ENCODE data around the gene OSBPL5.

The OSBPL5 gene

DNA sequence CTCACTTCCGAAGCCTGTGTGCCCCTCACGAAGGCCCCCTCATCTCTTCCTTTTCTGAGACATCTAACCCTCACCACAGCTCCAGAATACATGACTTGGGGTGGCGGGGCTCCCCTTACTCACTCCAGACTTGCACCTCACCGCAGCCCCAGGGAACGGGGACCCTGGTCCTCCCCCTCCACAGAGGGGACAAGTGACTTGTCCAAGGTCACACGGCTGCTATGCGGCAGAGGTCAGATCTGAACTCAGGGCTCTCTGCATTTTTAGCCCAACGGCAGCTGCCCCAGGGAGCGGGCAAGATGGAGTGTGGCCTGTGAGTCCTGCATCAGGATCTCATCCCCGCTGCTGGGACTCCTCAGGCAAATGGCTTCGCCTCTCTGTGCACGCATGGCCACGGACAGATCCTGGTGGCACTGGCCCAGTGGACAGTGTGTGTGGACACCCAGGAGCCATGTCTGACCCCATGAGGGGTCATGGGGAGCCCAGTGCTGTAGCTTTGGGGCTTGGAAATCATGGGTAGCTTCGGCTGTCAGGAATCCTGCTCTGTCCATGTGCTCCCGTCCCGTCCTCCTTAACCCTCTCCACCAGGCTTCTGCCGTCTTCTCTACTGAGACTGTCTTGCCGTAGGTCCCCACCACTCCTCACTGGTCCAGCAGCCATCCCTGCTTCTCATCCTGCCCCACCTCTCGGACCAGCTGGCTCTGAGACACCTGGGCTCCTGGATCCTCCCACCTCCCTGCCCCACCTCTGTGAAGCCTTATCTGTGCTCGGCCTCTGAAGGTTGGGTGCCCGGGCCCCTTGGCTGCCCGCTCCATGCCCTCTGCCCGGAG lies 59.9 kb downstream of the OSBPL5 start:
- Histone ChIP-seq H3K4me1 (ENCODE audit: control insufficient read depth, insufficient read depth, low read length) (peaks cover 1% of the 10 kb centered on the region; the same call in 1 of the 2 replicates), H3K4me3 (ENCODE audit: low read length) (no peak overlapping the region), H3K27ac (ENCODE audit: low read length) (no peak overlapping the region), H3K36me3 (ENCODE audit: control insufficient read depth, insufficient read depth, low read length) (no peaks in the 10 kb centered on the region), H3K27me3 (ENCODE audit: control insufficient read depth, insufficient read depth, low read length) (no peaks in the 10 kb centered on the region), H3K9me3 (ENCODE audit: control insufficient read depth, insufficient read depth, low read length) (no peaks in the 10 kb centered on the region)
- DNase-seq (ENCODE audit: low read depth, low spot score): no peak
- no CpG with 5 or more reads among the region's 23 CpGs for WGBS (ENCODE audit: insufficient coverage, insufficient read length)

DNA sequence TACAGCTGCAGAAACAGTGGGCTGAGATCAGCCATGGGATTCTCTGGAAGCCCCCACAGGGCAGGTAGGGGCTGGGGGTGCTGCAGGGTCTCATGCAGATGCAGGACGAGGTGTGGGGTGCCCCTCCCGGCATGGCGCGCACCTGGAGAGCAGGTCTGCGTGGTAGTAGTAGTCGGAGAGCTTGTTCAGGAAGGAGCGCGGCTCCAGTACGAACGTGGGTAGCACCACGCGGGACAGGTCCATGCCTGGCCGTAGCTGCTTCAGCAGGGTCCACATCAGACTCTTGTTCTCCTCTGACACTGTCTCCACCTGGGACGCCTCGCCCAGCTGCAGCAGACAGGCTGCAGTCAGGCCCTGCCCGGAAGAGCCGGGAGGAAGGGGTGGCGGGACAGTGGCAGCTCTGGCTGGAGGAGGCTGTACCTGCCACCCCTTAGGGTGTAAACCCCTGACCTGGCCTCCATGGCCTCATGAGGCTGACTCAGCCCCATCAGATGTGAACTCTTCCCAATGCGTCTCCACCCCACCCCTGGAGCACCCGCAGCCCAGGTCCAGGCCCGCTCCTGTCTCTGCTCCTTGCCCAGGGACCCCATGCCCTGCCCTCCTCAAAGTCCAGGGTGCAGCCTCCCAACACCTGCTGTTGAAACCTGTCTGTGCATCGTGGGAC lies 60.9 kb downstream of the OSBPL5 start:
- no peaks in the 10 kb centered on the region for H3K27me3 ChIP-seq (ENCODE audit: control insufficient read depth, insufficient read depth, low read length)
- H3K4me1 ChIP-seq (ENCODE audit: control insufficient read depth, insufficient read depth, low read length): peaks cover 1% of the 10 kb centered on the region; the same call in 1 of the 2 replicates
- DNase-seq (ENCODE audit: low read depth, low spot score): no peak
- H3K27ac ChIP-seq (ENCODE audit: low read length): no peak overlapping the region
- no CpG with 5 or more reads among the region's 22 CpGs for WGBS (ENCODE audit: insufficient coverage, insufficient read length)
- no peak overlapping the region for H3K4me3 ChIP-seq (ENCODE audit: low read length)
- H3K36me3 ChIP-seq (ENCODE audit: control insufficient read depth, insufficient read depth, low read length): no peaks in the 10 kb centered on the region
- H3K9me3 ChIP-seq (ENCODE audit: control insufficient read depth, insufficient read depth, low read length): no peaks in the 10 kb centered on the region

DNA sequence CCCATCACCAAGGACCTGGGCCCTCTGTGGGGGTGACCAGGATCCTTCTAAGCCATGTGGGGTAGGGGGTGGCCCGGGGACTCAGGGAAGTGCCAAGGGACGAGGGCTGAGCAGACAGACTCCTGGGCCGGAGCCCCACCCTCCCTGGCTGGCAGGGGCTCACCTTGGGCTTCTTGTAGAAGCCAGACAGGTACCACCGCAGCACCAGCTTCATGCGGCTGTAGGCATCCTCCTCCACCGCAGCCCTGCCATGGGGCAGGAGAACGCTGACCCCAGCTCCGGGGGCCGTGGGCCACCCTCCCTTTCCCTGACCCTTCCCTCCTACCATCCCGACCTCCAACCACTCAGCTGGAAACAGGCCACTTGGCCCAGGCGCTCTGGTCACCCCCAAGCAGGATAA lies 62.0 kb downstream of the OSBPL5 start:
- Histone ChIP-seq H3K27me3 (ENCODE audit: control insufficient read depth, insufficient read depth, low read length) (no peaks in the 10 kb centered on the region), H3K27ac (ENCODE audit: low read length) (no peak overlapping the region), H3K9me3 (ENCODE audit: control insufficient read depth, insufficient read depth, low read length) (no peaks in the 10 kb centered on the region), H3K36me3 (ENCODE audit: control insufficient read depth, insufficient read depth, low read length) (no peaks in the 10 kb centered on the region), H3K4me3 (ENCODE audit: low read length) (no peak overlapping the region), H3K4me1 (ENCODE audit: control insufficient read depth, insufficient read depth, low read length) (peaks cover 1% of the 10 kb centered on the region; the same call in 1 of the 2 replicates)
- WGBS (ENCODE audit: insufficient coverage, insufficient read length): no CpG with 5 or more reads among the region's 11 CpGs
- DNase-seq (ENCODE audit: low read depth, low spot score): no peak

DNA sequence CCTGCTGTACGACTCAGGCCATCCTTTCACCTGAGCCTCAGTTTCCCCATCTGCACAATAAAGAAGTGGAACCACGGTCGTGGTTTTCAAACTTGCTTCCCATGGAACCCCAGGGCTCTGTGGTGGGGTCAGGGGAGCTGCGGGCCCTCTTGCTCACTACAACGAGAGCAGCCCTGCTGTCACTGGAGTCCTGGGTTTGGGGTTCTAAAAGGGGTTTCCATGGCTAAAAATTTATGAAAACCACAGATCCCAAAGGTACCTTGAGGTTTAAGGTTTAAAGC lies 62.5 kb downstream of the OSBPL5 start:
- H3K4me1 ChIP-seq (ENCODE audit: control insufficient read depth, insufficient read depth, low read length): no peaks in the 10 kb centered on the region
- no peak for DNase-seq (ENCODE audit: low read depth, low spot score)
- H3K36me3 ChIP-seq (ENCODE audit: control insufficient read depth, insufficient read depth, low read length): no peaks in the 10 kb centered on the region
- no peaks in the 10 kb centered on the region for H3K27me3 ChIP-seq (ENCODE audit: control insufficient read depth, insufficient read depth, low read length)
- no peak overlapping the region for H3K27ac ChIP-seq (ENCODE audit: low read length)
- WGBS (ENCODE audit: insufficient coverage, insufficient read length): no CpG with 5 or more reads among the region's 5 CpGs
- no peaks in the 10 kb centered on the region for H3K9me3 ChIP-seq (ENCODE audit: control insufficient read depth, insufficient read depth, low read length)
- H3K4me3 ChIP-seq (ENCODE audit: low read length): no peak overlapping the region

DNA sequence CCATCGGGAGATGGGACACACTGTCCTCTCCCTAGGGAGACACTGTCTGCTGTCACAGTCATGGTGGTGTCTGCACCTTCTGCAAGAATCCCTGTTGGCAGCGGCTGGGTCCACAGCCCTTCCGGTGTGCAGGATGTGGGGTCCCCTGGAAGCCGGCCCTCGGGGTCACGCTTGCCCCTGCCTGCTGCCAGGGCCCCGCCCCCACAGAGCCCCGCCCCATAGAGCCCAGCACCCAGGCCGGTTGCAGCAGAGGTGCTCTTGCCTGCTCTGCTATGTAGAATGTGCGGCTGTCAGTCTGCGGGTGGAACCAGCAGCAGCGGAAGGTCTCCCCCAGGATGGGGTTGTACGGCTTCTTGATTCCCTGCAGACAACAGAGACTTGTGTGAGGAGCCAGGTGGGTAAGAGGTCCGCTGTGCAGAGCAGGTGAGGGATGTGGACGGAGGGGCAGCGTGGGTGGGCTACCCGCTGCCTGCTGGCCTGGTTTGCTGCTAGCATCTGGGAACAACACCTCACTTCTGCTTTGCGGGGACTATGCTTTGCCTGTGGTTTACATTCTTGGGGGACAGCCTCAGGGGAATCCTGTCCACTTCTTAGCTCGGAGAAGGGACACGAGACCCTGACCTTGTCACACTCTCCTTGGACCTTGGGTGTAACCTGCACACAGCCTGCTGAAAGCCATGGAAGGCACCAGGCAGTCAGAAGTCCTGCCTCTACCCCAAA lies 63.0 kb downstream of the OSBPL5 start:
- no peak overlapping the region for H3K27ac ChIP-seq (ENCODE audit: low read length)
- WGBS (ENCODE audit: insufficient coverage, insufficient read length): no CpG with 5 or more reads among the region's 20 CpGs
- H3K9me3 ChIP-seq (ENCODE audit: control insufficient read depth, insufficient read depth, low read length): no peaks in the 10 kb centered on the region
- no peaks in the 10 kb centered on the region for H3K4me1 ChIP-seq (ENCODE audit: control insufficient read depth, insufficient read depth, low read length)
- no peaks in the 10 kb centered on the region for H3K36me3 ChIP-seq (ENCODE audit: control insufficient read depth, insufficient read depth, low read length)
- H3K4me3 ChIP-seq (ENCODE audit: low read length): no peak overlapping the region
- no peak for DNase-seq (ENCODE audit: low read depth, low spot score)
- H3K27me3 ChIP-seq (ENCODE audit: control insufficient read depth, insufficient read depth, low read length): no peaks in the 10 kb centered on the region

DNA sequence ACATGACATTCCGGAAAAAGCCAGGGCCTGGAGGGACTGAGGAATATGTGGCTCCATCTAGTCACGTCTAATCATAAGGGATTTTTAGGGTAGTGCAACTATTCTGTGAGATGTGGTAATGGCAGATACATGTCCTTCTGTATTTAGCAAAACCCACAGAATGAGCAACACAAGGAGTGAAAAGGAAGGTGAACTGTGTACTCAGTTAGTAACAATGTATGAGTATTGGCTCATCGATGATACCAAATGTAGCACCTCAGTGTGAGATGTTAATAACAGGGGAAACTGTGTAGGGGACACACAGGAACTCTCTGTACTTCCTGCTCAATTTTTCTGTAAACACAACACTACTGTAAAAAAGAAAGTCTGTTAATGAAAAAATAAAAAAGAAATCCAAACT lies 65.9 kb downstream of the OSBPL5 start:
- no peak overlapping the region for H3K27ac ChIP-seq (ENCODE audit: low read length)
- no peaks in the 10 kb centered on the region for H3K27me3 ChIP-seq (ENCODE audit: control insufficient read depth, insufficient read depth, low read length)
- H3K9me3 ChIP-seq (ENCODE audit: control insufficient read depth, insufficient read depth, low read length): no peaks in the 10 kb centered on the region
- no peak overlapping the region for H3K4me3 ChIP-seq (ENCODE audit: low read length)
- WGBS (ENCODE audit: insufficient coverage, insufficient read length): no CpG with 5 or more reads among the region's 3 CpGs
- no peak for DNase-seq (ENCODE audit: low read depth, low spot score)
- H3K4me1 ChIP-seq (ENCODE audit: control insufficient read depth, insufficient read depth, low read length): no peaks in the 10 kb centered on the region
- no peaks in the 10 kb centered on the region for H3K36me3 ChIP-seq (ENCODE audit: control insufficient read depth, insufficient read depth, low read length)

DNA sequence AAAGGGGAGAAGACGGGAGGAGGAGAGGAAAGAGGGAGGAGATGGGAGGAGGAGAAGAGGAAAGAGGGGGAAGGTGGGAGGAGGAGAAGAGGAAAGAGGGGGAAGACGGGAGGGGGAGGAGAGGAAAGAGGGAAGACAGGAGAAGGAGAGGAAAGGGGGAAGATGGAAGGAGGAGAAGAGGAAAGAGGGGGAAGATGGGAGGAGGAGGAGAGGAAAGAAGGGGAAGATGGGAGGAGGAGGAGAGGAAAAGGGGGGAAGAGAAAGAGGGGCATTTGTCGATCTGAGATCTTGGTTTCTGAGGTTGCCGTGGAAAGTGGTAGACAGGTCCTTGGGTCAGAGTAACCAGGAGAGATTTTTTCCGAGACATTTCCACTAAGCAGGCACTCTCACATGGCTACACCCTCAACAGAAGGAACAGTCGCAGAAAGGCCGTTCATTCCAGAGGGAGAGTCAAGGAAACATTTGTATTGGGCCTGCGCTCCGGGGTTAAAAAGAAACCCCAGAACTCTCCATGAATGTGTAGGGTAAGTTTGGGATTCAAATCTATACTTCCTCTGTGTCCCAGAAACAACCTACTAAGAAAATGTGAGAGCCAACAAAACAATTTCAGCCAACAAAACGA lies 68.1 kb downstream of the OSBPL5 start:
- Histone ChIP-seq H3K27me3 (ENCODE audit: control insufficient read depth, insufficient read depth, low read length) (no peaks in the 10 kb centered on the region), H3K27ac (ENCODE audit: low read length) (no peak overlapping the region), H3K4me3 (ENCODE audit: low read length) (no peak overlapping the region), H3K36me3 (ENCODE audit: control insufficient read depth, insufficient read depth, low read length) (no peaks in the 10 kb centered on the region), H3K9me3 (ENCODE audit: control insufficient read depth, insufficient read depth, low read length) (no peaks in the 10 kb centered on the region), H3K4me1 (ENCODE audit: control insufficient read depth, insufficient read depth, low read length) (peaks cover 5% of the 10 kb centered on the region)
- DNase-seq (ENCODE audit: low read depth, low spot score): no peak
- WGBS (ENCODE audit: insufficient coverage, insufficient read length): 100% methylated on average over 1 of the region's 10 CpGs

DNA sequence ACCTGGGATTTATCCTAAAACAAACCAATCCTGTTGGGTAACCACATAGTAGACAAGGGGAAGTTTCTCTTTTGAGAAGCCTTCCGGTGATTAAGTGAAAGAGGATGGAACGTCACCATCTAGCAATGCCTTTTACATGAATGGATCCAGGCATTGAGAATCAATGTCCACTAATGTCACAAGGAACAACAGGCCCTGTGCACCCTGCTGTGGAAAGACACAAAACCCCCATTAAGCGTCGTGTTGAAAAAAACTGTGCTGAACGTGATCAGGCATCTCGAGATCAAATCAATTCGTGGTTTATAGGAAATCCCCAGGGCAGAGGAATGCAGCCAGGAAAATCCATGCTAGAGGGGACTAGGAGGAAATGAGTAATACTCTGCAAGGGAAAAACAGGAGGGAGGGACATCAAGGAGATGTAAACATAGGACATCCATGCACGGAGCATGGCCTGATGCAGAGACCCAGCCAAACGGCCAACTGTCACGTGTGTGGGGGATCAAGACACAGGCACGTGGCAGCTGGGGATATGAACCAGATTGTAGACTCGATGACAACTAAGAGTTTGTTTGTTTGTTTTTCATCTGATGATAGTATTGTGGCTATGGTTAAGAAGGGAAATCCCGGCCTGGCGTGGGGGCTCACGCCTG lies 69.3 kb downstream of the OSBPL5 start:
- no peak for DNase-seq (ENCODE audit: low read depth, low spot score)
- H3K4me3 ChIP-seq (ENCODE audit: low read length): no peak overlapping the region
- no peaks in the 10 kb centered on the region for H3K27me3 ChIP-seq (ENCODE audit: control insufficient read depth, insufficient read depth, low read length)
- no peaks in the 10 kb centered on the region for H3K9me3 ChIP-seq (ENCODE audit: control insufficient read depth, insufficient read depth, low read length)
- no peak overlapping the region for H3K27ac ChIP-seq (ENCODE audit: low read length)
- WGBS (ENCODE audit: insufficient coverage, insufficient read length): no CpG with 5 or more reads among the region's 15 CpGs
- H3K4me1 ChIP-seq (ENCODE audit: control insufficient read depth, insufficient read depth, low read length): peaks cover 10% of the 10 kb centered on the region
- H3K36me3 ChIP-seq (ENCODE audit: control insufficient read depth, insufficient read depth, low read length): no peaks in the 10 kb centered on the region

DNA sequence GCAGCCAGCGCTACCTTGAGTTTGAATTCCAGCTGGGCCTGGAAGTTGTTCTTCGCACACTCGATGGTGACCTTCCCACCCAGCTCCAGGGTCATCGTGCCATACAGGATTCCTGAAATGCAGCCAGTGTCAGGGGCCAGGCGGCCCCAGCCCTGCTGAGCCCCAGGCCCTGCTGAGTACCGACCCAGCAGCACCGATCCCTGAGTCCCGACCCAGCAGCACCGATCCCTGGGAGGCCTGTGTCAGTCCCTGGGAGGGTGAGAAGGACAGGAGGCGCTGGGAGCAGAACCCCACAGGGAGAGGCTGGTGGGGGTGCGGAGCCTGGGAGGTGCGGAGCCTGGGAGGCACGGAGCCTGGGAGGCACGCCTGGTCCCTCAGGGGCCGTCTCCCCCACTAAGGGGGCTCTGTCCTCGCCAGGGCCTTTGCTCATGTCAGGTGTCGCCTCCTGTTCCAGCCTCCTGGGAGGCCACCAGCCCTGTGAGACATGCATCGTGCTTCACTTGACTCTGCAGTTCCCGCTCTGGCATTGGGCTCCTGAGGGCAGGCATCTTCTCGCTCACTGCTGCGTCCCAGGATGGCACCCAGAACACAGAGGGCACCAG lies 70.8 kb downstream of the OSBPL5 start:
- DNase-seq (ENCODE audit: low read depth, low spot score): no peak
- Histone ChIP-seq H3K4me3 (ENCODE audit: low read length) (no peak overlapping the region), H3K4me1 (ENCODE audit: control insufficient read depth, insufficient read depth, low read length) (peaks cover 10% of the 10 kb centered on the region), H3K9me3 (ENCODE audit: control insufficient read depth, insufficient read depth, low read length) (no peaks in the 10 kb centered on the region), H3K36me3 (ENCODE audit: control insufficient read depth, insufficient read depth, low read length) (no peaks in the 10 kb centered on the region), H3K27ac (ENCODE audit: low read length) (no peak overlapping the region), H3K27me3 (ENCODE audit: control insufficient read depth, insufficient read depth, low read length) (no peaks in the 10 kb centered on the region)
- no CpG with 5 or more reads among the region's 21 CpGs for WGBS (ENCODE audit: insufficient coverage, insufficient read length)
